Fibroblast of lung (primary cell): ENCODE measurements around the gene AFF2. TPM values are rescaled to one million over a fixed set of nuclear protein-coding genes. Genes with fewer than 3 reads are reported as not detected.

Experiments
- DNase-seq, 2 donors: peaks; one replicate each; pipeline versions ENCODE4 v3.0.0 to v3.0.0-alpha.2; 2010; ENCODE audit warnings: low read depth in 2 of 2
- H2AFZ ChIP-seq: 2 replicates; pipeline ENCODE4 v1.5.1; 2012; ENCODE audit warnings: low read length, control low read depth, inconsistent platforms
- H3K27ac ChIP-seq: 2 replicates; pipeline ENCODE4 v1.5.1; 2011; ENCODE audit warnings: low read length, control low read depth; ENCODE audit not compliant: insufficient read depth
- H3K27me3 ChIP-seq: 2 replicates; pipeline ENCODE4 v1.5.1; 2011; ENCODE audit warnings: mild to moderate bottlenecking, low read length; ENCODE audit not compliant: control insufficient read depth, insufficient read depth
- H3K36me3 ChIP-seq: 2 replicates; pipeline ENCODE4 v1.5.1; 2011; ENCODE audit warnings: low read length; ENCODE audit not compliant: control insufficient read depth, insufficient read depth
- H3K4me1 ChIP-seq: 2 replicates; pipeline ENCODE4 v1.5.1; 2011; ENCODE audit warnings: low read length; ENCODE audit not compliant: control insufficient read depth, insufficient read depth; ENCODE audit errors: extremely low read depth
- H3K4me2 ChIP-seq: 2 replicates; pipeline ENCODE4 v1.5.1; 2011; ENCODE audit warnings: low read length, control low read depth; ENCODE audit not compliant: insufficient read depth; ENCODE audit errors: extremely low read depth
- H3K4me3 ChIP-seq, 4 experiments: fragments of 200-600 bp in 1 of 4; sonication (generic) in 1 of 4; replicated peaks in 1 of 4; 2 replicates each; pipeline ENCODE4 v1.5.1; 2011 to 2016; ENCODE audit warnings: low read length in 4 of 4, low read depth in 3 of 4, mild to moderate bottlenecking in 3 of 4, control low read depth in 2 of 4, inconsistent platforms in 1 of 4, mixed read lengths in 1 of 4; ENCODE audit not compliant: insufficient read depth in 1 of 4; ENCODE audit errors: control extremely low read depth in 1 of 4
- H3K79me2 ChIP-seq: 2 replicates; pipeline ENCODE4 v1.5.1; 2012; ENCODE audit warnings: mild to moderate bottlenecking, low read length, inconsistent platforms; ENCODE audit not compliant: control insufficient read depth, insufficient read depth
- H3K9ac ChIP-seq: 2 replicates; pipeline ENCODE4 v1.5.1; 2011; ENCODE audit warnings: mild to moderate bottlenecking, low read length, control low read depth; ENCODE audit not compliant: insufficient read depth
- H3K9me3 ChIP-seq: 2 replicates; pipeline ENCODE4 v1.5.1; 2012; ENCODE audit warnings: low read depth, low read length; ENCODE audit not compliant: control insufficient read depth, insufficient read depth
- H4K20me1 ChIP-seq: 2 replicates; pipeline ENCODE4 v1.5.1; 2011; ENCODE audit warnings: low read length; ENCODE audit not compliant: control insufficient read depth, insufficient read depth; ENCODE audit errors: extremely low read depth
- CTCF ChIP-seq, 2 donors: IDR thresholded peaks in 1 of 2; conservative IDR thresholded peaks in 1 of 2; 1 replicate in 1 of 2; 2 replicates in 1 of 2; pipeline ENCODE4 v1.5.1; 2011 to 2012; ENCODE audit warnings: low read length in 2 of 2, control low read depth in 1 of 2, inconsistent platforms in 1 of 2, low read depth in 1 of 2, mild to moderate bottlenecking in 1 of 2
- EZH2 ChIP-seq: IDR thresholded peaks from 2 replicates; pipeline ENCODE4 v1.5.1; 2012; ENCODE audit warnings: low read length, control low read depth, mild to moderate bottlenecking; ENCODE audit errors: missing control alignments
- polyA plus RNA-seq, 2 donors: library from polyadenylated mRNA; depleted of rRNA in 1 of 2; stranded (reverse) in 1 of 2; unstranded in 1 of 2; fragments of >200 nt; gene quantifications; 2 replicates each; pipeline ENCODE4 v1.2.1, GENCODE V29; 2011 to 2012; ENCODE audit warnings: missing spikeins in 1 of 2
- total RNA-seq: library from RNA; depleted of rRNA; stranded (reverse); fragments of >200 nt; gene quantifications from 2 replicates; pipeline ENCODE4 v1.2.1, GENCODE V29; 2014

AFF2 gene
- total and polyA plus RNA-seq, 2 donors (not counting 1 experiment from before 2014, with no cell fraction given) = under 0.01 to 0.05 TPM

- Histone ChIP-seq H3K4me1 (no peaks in the 10 kb centered on the region), H3K4me3 (no peak overlapping the region), H3K79me2 (no peaks in the 10 kb centered on the region), H3K9me3 (no peaks in the 10 kb centered on the region), H3K9ac (no peak overlapping the region), H3K27me3 (no peaks in the 10 kb centered on the region), H4K20me1 (no peaks in the 10 kb centered on the region), H3K4me2 (no peak overlapping the region), H3K36me3 (no peaks in the 10 kb centered on the region), H3K27ac (no peak overlapping the region), H2AFZ (no peak overlapping the region)
- TF ChIP-seq CTCF (conservative IDR thresholded peaks at IDR 0.05 in 1 of 2, IDR thresholded peaks at IDR 0.05 in 1 of 2; ENCODE audit: low read depth in 1 of 2, low read length in 2 of 2) = no peak
- no peak for TF ChIP-seq EZH2
- no peak for DNase-seq
Measured at GRCh38 chrX:148576396-148576795, 76.0 kb downstream of the AFF2 start.

DNA sequence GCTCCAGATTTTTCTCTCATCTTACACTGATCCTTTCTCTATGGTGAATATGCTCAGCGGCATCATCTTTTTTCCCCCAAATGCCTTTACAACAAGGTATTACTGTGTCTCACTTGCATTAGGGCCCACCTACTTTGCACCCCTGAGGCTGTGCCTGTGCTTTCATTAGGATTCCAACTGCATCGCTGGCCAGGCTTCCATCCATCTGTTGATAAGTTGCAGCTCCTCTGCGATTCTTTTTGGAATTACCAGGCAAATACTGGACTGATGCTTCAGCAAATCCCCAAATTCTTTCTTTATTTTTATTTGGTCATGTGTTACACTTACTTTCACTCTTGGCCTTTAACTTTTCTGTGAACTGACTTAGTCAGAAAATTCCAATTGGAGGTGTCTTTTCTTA is 77.3 kb downstream of the AFF2 start:
- no peak overlapping the region for H3K27ac ChIP-seq
- H3K9me3 ChIP-seq = no peaks in the 10 kb centered on the region
- H3K9ac ChIP-seq = no peak overlapping the region
- no peaks in the 10 kb centered on the region for H3K4me1 ChIP-seq
- no peaks in the 10 kb centered on the region for H3K36me3 ChIP-seq
- H3K4me2 ChIP-seq = no peak overlapping the region
- H3K27me3 ChIP-seq = no peaks in the 10 kb centered on the region
- no peaks in the 10 kb centered on the region for H3K79me2 ChIP-seq
- H3K4me3 ChIP-seq = no peak overlapping the region
- peak in 1 of 2 donors; percentile 13 for DNase-seq
- H4K20me1 ChIP-seq = no peaks in the 10 kb centered on the region
- TF ChIP-seq EZH2 = no peak
- TF ChIP-seq CTCF (conservative IDR thresholded peaks at IDR 0.05 in 1 of 2, IDR thresholded peaks at IDR 0.05 in 1 of 2; ENCODE audit: low read depth in 1 of 2, low read length in 2 of 2) = no peak
- no peak overlapping the region for H2AFZ ChIP-seq

DNA sequence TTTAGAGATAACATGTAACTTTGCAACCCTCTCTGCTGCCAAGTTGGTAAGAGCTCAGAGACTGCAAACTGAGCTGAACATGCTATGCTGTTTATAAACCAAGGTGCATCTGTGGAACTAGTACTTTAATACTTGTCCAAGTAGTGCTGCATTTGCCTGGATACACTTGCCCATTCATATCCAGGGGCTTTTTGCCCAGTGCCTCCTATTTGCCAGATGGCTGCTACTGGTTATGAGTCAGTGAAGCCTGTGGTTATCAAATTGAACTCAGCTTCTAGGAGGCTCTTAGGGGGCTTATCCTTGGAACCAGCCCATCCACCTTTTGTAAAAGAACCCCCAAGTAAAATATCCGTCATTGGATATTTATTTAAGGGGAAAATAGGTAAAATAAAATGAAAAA is 79.6 kb downstream of the AFF2 start:
- no peaks in the 10 kb centered on the region for H3K4me1 ChIP-seq
- no peaks in the 10 kb centered on the region for H3K9me3 ChIP-seq
- H3K27me3 ChIP-seq = no peaks in the 10 kb centered on the region
- no peaks in the 10 kb centered on the region for H3K36me3 ChIP-seq
- no peak overlapping the region for H3K9ac ChIP-seq
- H3K4me2 ChIP-seq = no peak overlapping the region
- no peaks in the 10 kb centered on the region for H4K20me1 ChIP-seq
- H2AFZ ChIP-seq = no peak overlapping the region
- no peak overlapping the region for H3K27ac ChIP-seq
- TF ChIP-seq CTCF (conservative IDR thresholded peaks at IDR 0.05 in 1 of 2, IDR thresholded peaks at IDR 0.05 in 1 of 2; ENCODE audit: low read depth in 1 of 2, low read length in 2 of 2) (no peak), EZH2 (no peak)
- peak in 1 of 2 donors; percentile 46 for DNase-seq
- H3K79me2 ChIP-seq = no peaks in the 10 kb centered on the region
- no peak overlapping the region for H3K4me3 ChIP-seq
